HepG2 (cell line): Measurements from ENCODE around the gene GREM2.

ENCODE experiments used
- CREB1 ChIP-seq, 2 experiments: fragments of 450-650 bp in 1 of 2; IDR thresholded peaks; 2 replicates each; pipeline ENCODE4 v1.6.1; 2016 to 2017; ENCODE audit warnings: control low read depth in 1 of 2, mild to moderate bottlenecking in 1 of 2, missing compliant biosample characterization in 1 of 2, missing genetic modification characterization in 1 of 2
- CTCF ChIP-seq: sonication (generic); formaldehyde crosslinking; IDR thresholded peaks from 2 replicates; pipeline ENCODE4 v1.5.0; 2020; ENCODE audit warnings: mild to moderate bottlenecking, missing genetic modification reagents, moderate library complexity
- FOSL2 ChIP-seq: sonication (generic); formaldehyde crosslinking; IDR thresholded peaks from 2 replicates; pipeline ENCODE4 v1.4.0; 2020; ENCODE audit warnings: missing genetic modification reagents
- HDAC2 ChIP-seq: sonication (generic); formaldehyde crosslinking; IDR thresholded peaks from 2 replicates; pipeline ENCODE4 v1.4.0; 2020; ENCODE audit warnings: missing genetic modification reagents
- HMGXB4 ChIP-seq, 2 experiments: sonication (generic) in 1 of 2; formaldehyde crosslinking in 1 of 2; IDR thresholded peaks; 2 replicates each; pipeline versions ENCODE4 v1.4.0 to v1.6.1; 2018 to 2020; ENCODE audit warnings: missing genetic modification reagents in 2 of 2, borderline replicate concordance in 1 of 2, low read depth in 1 of 2, mild to moderate bottlenecking in 1 of 2, missing biosample characterization in 1 of 2
- RERE ChIP-seq: IDR thresholded peaks from 2 replicates; pipeline ENCODE4 v1.6.1; 2016; ENCODE audit warnings: low read depth, missing genetic modification reagents, missing compliant biosample characterization
- TAF1 ChIP-seq: sonication (generic); formaldehyde crosslinking; IDR thresholded peaks from 2 replicates; pipeline ENCODE4 v1.4.0; 2020; ENCODE audit warnings: missing genetic modification reagents
- ZNF274 ChIP-seq: sonication (generic); formaldehyde crosslinking; IDR thresholded peaks from 2 replicates; pipeline ENCODE4 v1.5.1; 2020; ENCODE audit warnings: mild to moderate bottlenecking, missing genetic modification reagents
- TF ChIP-seq, protein P1 (sequence below): sonication (generic); formaldehyde crosslinking; IDR thresholded peaks from 2 replicates; pipeline ENCODE4 v1.5.1; 2020; ENCODE audit warnings: missing genetic modification reagents, mild to moderate bottlenecking, borderline replicate concordance

GRCh38 chr1:240508201-240508600, 103.8 kb downstream of the GREM2 start:
- TF ChIP-seq HDAC2 (no peak), TAF1 (no peak), FOSL2 (CRISPR knock-in tag) (no peak), CREB1 (IDR thresholded peaks at IDR 0.05) (no peak), CREB1 (CRISPR knock-in tag; IDR thresholded peaks at IDR 0.05) (no peak), ZNF274 (no peak), HMGXB4 (CRISPR knock-in tag; IDR thresholded peaks at IDR 0.05; ENCODE audit: borderline replicate concordance in 1 of 2, low read depth in 1 of 2) (no peak), CTCF (CRISPR knock-in tag) (no peak), RERE (CRISPR knock-in tag) (no peak)
- TF ChIP-seq, protein P1, sequence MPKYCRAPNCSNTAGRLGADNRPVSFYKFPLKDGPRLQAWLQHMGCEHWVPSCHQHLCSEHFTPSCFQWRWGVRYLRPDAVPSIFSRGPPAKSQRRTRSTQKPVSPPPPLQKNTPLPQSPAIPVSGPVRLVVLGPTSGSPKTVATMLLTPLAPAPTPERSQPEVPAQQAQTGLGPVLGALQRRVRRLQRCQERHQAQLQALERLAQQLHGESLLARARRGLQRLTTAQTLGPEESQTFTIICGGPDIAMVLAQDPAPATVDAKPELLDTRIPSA (CRISPR knock-in tag), result no peak
